Tibial nerve (tissue), 4 donors: Measurements from ENCODE around the gene TP73.

Experiments used
- EP300 ChIP-seq, 2 donors: sonication (generic); formaldehyde crosslinking; IDR thresholded peaks; one replicate each; pipeline ENCODE4 v1.6.1; 2017; ENCODE audit warnings: antibody characterized with exemption in 2 of 2, mild to moderate bottlenecking in 1 of 2
- POLR2A ChIP-seq, 2 donors: fragments of 450-650 bp; IDR thresholded peaks; one replicate each; pipeline ENCODE4 v1.6.1; 2017; ENCODE audit warnings: antibody characterized with exemption in 2 of 2, mild to moderate bottlenecking in 2 of 2, moderate library complexity in 2 of 2
- TF ChIP-seq, protein P1 (sequence below), 5 experiments: fragments of 200-600 bp in 3 of 5; fragments of 450-650 bp in 2 of 5; sonication (generic) in 3 of 5; IDR thresholded peaks; one replicate each; pipeline ENCODE4 v1.5.1; 2016 to 2019; ENCODE audit warnings: antibody characterized with exemption in 5 of 5, mild to moderate bottlenecking in 3 of 5, moderate library complexity in 2 of 5

DNA sequence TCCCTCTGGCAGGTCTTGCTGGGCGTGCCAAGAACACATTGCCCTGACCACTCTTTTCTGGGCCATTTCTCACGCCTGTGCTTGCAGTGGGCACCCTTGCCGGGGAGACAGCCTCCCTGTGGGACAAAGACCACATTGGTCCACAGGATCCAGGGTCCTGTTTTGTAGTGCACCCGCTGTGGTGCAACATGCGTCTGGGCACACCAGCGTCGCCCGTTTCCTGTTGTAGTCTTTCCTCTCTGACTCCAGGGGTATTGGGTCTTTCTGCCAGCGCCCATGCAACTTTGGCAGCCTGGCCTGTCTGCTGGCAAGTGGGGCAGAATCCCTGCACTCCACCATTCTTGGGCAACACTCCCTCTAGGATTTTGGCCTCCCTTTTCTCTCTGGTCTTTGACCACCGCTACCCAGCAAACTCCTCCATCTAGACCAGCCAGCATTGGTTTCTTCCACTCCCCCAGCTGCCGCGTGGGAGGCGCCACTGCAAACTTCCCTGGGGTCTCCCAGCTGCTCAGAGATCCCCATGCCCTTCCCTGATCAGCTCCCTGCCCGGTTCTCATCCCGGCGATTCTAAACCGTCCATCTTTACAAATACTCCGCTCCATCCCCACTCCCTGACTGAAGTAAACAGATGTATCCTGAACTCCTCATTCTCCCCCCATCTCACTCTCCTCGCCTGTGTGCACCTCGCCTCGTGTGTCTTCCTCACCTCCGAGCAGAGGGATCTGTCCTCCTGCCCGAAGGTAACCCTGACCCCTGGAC, 28.7 kb upstream of the TP73 start:
- TF ChIP-seq, protein P1, sequence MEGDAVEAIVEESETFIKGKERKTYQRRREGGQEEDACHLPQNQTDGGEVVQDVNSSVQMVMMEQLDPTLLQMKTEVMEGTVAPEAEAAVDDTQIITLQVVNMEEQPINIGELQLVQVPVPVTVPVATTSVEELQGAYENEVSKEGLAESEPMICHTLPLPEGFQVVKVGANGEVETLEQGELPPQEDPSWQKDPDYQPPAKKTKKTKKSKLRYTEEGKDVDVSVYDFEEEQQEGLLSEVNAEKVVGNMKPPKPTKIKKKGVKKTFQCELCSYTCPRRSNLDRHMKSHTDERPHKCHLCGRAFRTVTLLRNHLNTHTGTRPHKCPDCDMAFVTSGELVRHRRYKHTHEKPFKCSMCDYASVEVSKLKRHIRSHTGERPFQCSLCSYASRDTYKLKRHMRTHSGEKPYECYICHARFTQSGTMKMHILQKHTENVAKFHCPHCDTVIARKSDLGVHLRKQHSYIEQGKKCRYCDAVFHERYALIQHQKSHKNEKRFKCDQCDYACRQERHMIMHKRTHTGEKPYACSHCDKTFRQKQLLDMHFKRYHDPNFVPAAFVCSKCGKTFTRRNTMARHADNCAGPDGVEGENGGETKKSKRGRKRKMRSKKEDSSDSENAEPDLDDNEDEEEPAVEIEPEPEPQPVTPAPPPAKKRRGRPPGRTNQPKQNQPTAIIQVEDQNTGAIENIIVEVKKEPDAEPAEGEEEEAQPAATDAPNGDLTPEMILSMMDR (IDR thresholded peaks at IDR 0.05), result no peak
- TF ChIP-seq EP300 (IDR thresholded peaks at IDR 0.05) (no peak), POLR2A (IDR thresholded peaks at IDR 0.05) (no peak)
